ENCODE results near the gene PPM1F. TPM values are rescaled to one million over a fixed set of nuclear protein-coding genes. Genes with fewer than 3 reads are reported as not detected.

PPM1F gene
- total RNA-seq, 1 donor from 2014 or later = 8.4 TPM

Other genes starting within 250 kb of the PPM1F start
- 2.4 TPM for gene YPEL1, start 217.1 kb downstream of the PPM1F start, total RNA-seq
- gene MAPK1, start 85.2 kb downstream of the PPM1F start, total RNA-seq = 54.3 TPM
- gene TOP3B, start 29.9 kb upstream of the PPM1F start, total RNA-seq = 24.0 TPM

Measured in left lobe of liver (tissue), 1 donor.